DMS153 (cell line): ENCODE data around the gene GDPD5.

Source experiments
- DNase-seq: peaks from one replicate; lab custom pipeline; 2025; lab: John Stamatoyannopoulos, UW

GDPD5 gene

DNA sequence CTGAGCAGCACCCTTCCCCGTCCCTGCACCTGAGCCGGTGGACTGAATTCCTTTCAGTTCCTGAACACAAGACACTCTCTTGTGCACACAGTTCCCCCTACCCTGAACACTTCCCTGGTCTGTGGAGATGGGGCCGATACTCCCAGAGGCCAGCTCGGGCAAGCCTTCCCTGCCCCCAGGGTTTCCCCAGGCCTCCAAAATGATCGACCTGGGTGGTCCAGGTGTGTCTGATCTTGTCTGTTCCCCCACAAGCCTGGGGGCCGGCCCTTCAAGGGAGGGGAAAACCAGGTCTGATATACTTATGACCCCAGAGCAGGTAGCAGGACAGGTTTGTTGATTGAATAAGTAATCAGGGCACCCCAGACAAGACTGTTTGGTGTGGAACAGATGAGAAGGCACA is 52.1 kb downstream of the GDPD5 start:
- no peak for DNase-seq

DNA sequence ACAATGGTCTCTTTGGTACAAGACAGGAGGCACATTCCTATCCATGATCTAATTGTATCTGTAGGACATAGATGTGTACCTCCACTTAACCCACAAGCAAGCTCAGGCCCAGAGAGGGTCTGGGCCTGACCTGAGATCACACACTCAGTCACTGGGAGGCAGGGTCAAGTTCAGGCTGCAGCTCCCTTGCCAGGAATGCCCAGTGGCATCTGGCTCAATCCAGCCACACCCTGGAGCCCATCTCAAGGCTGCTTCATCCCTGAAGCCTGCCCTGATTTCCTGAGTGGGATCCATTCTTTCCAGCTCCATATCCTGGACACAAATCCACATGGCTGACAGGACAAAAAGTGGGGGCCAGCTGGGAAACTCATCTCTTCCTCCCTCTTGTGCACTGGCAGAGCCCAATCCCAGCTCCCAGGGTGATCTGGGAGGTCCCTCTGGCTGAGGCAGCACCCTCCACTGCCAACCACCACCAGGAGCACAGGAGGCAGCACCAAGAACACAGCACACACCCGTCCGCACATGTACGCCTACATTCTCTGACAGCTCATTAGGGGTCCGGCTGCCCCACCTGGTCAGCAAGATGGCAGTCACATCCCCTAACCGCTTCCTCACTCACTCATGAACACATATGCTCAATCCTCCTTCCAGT is 53.5 kb downstream of the GDPD5 start:
- DNase-seq: no peak

DNA sequence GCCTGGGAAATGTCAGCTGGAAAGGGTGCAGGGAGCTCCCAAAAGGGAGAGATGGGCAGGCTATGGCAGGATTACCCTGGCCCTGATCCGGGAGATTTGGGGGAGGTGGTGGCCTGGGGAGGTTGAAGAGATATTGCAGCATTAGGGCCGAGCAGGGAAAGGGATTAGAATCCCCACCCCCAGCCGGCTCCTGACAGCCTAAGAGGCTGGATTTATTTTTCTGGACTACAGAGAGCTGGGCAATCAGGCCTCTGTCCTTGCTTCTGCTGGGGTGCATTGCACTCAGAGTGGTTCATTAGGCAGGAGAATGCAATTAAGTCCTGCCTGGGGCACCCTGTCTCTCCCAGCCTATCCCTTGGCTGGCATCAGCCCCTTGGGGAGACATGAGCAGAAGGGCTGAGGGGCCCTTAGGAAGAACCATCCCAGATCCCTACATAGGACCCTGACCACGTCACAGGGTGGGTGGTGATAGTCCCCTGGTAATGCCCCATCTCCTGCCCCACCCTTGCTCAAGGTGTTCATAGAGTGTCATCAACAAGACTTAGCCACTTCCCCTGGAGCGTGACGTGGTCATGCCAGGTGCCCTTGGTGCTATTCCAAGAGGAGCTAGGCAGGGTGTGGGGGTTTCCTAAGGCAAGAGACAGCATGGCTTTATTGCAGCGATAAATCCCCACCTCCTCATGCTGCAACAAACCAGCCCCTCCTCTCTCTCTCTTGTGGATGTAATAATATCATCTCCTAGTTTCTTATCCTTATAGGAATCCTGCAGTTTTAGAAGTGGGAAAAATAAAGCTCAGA is 54.4 kb downstream of the GDPD5 start:
- no peak for DNase-seq

DNA sequence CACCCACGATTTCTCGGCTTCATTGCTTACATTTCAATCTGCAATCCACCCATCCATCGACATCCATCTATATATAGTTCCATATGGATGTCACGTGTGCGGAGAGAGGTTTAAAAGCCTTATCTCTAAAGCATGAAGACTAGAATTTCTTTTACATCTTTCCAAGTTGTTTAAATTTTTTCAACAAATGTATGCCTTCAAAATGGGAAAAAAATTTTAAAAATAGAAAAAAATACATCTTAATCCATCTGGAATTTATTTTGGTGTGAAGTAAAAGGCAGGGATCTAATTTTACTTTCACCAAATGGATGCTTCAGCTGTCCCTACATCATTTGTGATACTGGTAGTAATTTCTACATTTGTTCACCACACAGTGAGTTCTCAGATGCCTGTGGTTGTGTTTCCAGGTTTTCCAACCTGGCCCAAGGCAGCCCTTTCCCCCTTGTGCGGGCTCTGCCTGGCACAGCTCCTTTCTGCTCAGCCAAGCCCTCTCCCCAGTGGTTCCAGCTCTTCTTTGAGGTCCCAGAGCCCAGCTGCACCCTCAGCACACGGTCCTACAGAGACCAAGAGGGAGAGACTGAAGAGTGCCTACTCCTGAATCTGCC is 55.2 kb downstream of the GDPD5 start:
- no peak for DNase-seq

DNA sequence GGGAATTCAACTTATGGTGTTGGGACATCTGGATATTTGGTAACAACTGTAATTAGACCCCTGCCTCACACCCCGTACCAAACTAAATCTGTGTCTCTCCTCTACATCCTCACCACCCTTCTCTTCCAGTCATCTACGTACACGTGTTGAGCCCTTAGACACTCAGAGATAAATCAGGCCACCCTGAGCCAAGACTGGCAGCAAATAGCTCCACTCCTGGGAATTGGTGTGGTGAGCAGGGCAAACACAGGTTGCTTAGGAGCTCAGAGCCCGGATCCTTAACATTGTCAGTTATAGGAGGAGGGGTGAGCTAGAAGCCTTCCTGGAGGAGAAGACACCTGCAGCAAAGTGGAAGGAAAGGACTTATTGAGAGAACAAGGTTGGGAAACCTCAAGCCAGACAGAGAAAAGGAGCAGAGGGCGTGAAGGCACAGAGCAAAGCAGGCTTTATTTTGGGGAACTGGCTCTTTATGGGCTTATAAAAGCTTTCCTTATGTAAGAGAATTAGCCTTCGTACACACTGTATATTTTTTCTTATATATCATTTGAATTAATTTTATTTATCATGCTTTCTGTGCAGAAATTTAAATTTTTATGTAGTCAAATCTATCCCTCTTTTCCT is 55.8 kb downstream of the GDPD5 start:
- peak; percentile 47 for DNase-seq

DNA sequence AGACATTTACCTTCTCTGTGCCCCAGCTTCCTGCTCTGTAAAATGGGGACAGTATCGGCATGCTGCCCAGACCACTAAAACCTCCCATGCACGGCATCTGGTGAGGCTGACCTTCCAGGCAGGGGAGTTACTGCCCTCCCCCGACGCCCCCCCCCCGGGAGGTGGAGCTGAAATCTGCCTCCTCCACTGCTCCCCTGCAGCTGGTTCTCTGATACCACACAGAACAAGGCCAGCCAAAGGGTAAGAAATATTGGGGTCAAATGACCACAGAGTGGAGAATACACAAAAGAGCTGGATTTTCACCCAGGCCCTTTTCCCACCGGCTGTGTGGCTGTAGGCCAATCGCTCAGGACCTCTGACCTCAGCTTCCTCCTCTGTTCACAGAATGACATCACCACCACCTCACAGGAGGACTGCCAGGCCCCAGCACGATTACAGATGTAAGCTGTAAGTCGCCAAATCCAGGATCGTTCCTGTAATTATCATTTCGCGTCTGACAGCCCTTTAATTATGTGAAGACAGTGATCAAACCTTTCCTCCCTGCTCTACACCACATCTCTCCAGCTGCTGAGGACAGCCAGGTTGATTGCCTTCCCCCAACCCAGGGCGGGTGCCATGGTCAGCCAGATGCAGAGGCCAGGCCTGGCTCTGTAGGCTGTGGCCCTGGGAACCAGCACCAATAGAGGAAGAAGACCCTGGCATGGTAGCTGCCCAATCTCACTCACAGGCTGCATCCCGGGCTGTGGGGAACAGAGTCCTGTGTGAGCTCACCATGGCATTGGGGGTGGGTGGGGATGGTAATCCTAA is 57.0 kb downstream of the GDPD5 start:
- DNase-seq: no peak

DNA sequence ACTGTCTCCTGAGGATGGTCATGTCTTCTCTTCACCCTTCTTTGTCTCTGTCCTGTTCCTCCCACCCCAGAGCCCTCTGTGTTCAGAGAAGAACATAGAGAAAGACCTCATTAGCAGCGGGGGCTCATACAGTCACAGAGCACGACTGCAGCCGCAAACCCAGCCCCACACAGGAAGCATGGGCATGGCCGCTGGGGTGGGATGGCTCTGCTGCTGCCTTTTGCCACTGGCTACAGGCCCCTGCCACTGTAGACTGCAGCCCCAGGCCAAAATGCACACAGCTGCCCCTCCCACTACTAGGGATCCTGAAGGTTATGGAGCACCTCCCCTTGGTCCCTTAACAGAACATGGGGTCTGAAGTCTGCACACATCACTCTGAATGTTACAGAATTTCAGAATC is 57.9 kb downstream of the GDPD5 start:
- DNase-seq: no peak

DNA sequence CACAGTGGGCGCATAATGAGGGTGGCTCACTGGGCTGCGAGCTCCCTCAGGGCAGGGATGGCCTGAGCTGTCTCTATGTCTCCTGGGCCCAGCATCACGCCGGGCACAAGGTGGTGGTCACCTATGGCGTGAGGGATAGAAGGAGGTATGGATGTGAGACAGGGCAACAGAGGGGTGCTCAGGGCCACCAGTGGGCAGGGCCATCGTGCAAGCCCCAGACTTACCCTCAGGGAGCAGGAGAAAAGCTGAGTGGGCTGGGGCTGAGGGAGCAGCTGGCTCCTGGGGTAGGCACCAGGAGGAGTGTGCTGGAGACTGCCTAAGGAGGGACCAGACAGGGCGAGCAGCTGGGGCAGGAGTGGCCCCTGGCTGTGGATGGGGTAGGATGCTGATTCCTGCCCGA is 58.4 kb downstream of the GDPD5 start:
- DNase-seq: no peak

DNA sequence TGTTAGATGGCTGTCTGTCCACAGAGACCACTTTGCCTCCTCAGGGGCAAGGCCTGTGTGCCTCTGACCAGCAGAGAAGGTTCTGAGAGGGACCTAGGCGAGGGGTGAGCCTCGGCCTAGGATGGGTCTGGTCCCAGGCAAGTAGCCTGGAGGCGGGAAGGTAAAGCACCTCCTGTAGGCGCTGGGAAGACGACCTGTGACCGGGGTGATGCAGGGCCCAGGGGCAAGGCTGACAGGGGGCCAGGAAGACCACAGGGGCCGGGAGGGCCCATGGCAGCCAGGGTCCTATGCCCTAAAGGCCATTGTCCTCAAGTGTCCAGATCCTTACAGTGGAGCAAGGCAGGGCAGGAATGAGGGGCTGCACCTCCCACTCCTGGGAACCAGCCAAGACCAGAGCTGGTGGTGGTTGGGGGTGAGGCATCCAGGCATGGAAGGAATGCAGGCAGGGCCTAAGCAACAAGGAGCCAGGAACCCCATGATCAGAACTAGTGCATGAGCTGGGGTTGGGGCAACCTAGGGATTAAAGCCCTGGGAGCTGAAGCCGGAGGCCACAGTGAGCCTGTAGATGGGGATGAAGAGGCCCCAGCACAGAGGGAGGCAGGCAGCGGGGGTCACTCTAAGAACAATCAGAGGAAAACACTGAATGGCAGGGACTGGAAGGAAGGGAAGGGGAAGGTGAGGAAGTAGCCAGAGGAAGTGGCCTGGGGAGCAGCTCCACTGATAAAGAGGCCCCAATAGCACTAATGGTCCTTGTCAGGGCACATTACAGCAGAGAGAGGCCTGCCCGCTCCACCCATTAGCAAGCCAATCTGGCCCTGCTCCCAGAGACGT is 59.8 kb downstream of the GDPD5 start:
- no peak for DNase-seq

DNA sequence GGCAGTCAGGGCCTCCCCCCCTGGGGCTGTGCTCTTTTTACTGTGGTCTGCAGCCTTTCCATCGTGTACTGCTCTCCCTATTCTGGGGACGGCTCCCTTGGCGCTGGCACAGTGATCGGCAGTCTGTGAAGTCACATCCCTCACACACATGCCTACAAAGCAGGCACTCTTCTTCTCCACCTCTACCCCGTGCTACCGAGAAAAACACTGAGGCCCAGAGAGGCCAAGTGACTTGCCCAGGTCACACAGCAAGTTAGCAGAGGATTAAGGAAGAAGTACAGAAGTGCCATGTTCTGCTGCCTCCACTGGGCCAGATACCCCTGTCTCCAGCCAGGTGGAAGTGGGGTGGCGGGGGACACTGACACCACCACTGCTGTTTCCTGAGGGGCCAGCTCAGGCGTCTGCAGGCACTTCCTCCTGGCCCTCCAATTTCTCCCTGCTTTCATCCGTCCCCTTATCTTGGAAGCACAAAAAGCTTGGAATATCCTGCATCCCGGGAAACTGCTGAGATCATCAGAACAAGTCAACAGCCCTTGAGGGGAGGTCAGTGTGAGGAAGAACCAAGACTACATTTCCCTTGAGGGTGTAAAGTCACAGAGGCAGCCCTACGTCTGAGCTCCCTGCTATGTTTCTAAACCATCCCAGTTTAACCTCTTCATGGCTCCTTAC is 62.5 kb downstream of the GDPD5 start:
- no peak for DNase-seq

DNA sequence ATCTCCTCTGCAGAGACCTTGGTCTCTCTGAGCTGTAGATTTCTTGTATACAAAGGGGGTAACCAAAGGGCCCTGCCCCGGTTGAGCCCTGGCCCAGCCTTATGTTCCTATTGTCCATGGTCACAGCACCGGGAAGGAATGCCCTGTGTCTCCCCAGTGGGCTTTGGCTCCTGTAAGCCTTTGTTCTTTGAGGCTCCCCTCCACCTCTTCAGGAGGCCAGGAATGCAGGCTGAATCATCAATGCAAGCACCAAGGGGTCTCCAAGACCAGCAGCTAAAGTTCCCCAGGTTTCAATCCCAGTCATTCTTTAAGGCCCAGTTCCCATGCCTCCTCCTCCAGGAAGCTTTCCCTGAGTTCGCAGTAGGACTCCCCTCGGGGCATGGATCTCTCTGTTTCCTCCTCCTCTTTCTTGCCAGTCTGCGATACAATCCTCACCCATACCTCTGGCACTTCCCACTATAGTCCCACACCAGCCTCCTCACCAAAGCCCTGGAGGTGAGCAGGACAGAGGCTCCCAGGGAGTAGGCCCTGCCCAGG is 63.6 kb downstream of the GDPD5 start:
- no peak for DNase-seq

DNA sequence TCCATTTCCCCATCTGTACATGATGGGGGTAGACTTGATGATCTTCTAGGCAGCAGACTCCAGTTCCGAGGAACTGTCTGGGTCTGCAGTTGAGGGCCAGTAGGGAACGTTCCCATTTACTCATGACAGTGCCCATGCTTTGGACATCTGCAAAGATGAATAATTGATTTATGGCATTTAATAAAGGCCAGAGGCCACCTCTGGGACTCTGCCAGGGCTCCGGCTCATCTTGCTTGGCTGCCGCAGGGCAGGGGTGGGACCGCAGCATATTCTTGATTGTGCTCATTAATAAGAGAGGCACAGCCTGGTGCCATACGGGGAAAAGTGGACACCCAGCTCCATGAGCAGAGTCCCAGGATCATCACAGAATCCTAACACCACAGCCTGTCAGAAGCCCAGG is 64.6 kb downstream of the GDPD5 start:
- no peak for DNase-seq

DNA sequence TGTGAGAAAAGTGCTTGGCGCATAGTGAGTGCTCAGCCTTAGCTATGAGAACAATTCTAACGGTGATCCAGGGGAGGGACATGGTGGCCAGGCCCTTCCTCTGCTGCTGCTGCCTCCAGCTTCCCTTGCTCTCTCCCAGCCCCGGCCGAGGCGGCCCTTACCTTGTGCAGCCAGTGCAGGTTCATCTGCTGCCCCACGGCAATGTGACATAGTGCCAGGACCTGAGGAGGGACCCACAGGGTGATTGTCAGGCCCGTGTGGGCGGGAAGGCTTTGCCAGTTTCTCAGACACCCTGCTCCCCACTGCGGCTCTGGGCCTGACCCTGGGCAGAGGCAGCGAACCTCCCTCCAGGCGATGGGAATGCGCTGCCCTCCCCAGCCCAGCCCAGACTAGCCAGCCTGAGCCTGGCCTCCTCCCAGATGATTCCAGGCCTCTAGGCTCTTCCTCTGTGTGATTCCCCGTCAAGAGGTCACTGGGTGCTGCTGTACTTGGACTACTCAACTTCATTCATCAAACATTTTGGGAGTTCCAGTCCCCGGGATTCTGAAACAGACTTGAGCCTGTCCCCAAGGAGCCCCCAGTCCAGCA is 69.1 kb downstream of the GDPD5 start:
- DNase-seq: no peak

DNA sequence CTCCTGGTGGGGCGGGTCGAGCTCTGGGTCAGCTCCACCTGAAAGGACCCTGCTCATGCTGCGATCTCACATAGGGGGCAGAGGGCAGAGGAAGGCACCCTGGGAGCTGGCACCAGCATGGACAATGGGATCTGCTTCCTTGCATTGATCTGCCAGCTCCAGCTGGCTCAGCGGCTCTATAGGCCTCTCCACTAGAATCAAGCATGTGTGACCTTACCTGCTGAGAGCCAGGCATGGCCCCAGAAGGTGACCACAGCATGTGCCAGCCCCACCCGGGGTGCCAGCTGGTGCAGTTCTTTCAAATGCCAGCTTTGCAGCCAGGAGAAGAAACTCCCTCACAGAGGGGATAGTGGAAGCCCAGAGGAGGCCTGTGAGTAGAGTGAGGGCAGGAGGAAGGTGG is 70.8 kb downstream of the GDPD5 start:
- DNase-seq: no peak

DNA sequence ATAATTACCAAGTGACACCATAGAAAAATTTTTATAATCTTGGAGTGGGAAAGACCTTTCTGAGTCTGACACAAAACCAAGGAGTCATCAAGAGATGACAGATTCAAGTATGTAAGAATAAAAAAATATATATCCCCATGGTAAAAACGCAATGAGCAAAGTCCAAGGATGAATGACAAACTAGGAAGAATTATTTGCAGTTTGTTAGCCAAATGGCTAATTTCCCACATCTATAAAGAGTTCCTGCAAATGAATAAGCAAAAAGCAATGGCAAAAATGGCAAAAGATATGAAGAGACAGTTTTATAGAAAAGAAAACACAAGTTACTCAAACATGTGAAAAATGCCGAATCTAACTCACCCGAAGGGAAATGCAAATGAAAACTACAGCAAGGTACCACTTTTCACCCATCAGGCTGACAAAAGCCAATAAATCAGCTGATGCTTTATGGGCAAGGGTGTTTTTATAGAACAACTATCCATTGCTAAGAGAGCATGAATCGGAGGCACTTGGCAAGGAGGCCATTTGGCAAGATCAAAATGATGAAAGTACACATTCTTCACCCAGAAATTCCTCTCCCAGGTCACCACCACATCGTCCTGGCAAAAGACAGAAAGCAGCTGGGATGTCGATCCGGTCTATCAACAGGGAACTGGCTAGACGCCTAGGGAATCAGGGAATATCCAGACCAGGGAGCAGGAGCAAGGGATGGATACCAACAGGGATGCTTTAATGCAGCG is 71.7 kb downstream of the GDPD5 start:
- no peak for DNase-seq

DNA sequence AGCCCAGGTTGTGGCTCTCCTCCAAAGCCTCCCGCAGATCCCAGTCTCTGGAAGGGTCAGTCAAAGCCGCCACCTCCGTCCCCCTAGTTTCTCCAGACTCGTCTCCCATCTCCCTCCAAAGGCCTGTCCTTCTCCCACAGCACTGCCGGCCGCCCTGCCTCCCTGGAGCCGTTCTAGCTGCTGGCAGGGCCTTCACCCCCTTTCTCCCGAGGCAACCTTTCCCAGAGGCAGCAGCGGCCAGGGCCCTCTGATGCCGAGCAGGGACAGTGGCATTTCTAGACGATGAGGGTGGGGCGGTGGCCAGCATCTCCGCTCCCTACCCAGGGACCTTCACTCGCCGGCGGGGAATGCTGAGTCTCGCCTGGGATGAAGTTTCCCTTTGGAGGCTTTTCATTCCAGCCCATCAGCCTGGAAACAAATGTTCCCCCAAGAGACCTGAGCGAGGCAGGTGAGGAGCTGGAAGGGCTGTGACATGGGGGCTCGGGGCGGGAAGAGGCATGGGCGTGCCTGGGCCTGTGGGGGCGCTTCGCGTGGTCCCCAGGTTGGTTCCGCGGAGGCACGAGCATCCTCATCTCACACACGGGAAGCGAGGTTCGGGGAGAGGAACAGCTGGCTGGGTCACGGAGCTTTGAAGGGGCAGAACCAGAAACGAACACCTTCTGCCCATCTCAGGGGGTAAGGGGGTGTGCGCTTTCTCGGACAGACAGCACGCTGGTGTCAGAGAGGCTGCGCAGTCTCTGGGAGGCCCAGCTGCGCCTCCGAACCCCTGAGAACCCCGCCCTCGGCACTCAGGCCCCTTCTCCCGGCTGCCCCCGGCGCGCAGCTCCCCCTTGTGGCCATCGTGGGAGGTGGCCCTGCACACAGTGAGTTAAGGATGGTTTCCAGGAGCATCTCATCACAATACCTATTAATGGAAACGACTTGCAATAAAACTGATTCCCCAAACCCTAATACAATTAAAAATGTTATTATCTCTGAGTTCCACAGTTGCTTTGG is 74.6 kb downstream of the GDPD5 start:
- DNase-seq: no peak

DNA sequence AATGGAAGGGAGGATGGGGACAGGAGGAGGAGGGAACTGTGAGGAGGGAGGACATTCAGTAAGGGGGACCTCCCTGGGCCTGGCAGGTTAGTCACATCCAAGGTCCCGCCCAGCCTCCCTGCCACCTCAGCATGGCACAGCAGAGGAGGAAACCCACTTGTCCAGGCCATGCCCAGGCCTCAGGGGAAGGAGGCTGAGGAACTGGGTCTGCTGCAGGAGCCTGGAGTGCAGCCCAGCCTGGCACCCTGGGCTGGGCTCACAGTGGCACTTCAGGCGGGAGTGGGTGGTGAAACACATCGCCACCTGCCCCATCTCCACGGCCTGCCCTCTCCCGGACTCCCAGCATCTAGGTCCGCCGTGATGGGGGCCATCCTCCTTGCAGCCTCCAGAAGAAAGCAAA is 75.5 kb downstream of the GDPD5 start:
- no peak for DNase-seq

DNA sequence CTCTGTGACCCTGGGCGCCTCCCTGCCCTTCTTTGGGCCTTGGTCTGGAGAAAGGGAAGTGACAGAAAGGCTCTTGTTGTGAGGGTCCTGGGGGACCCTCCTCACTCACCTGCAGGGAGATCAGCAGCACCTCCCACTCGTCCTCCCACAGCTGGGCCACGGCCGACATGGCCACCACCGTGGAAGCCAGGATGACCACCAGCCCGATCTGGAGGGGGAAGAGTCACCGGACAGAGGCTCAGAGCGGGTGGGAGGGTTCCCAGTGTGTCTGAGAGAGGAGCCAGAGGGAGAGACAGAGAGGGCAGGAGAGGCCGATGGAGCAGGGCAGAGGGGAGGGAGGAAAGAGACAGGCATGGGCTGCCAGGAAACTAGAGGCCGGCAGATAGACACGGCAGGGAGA is 76.0 kb downstream of the GDPD5 start:
- DNase-seq: no peak
